ENCODE results near the gene TIMM10B.
"Not testable (repeated sequence)": the region's sequence is repeated elsewhere in the genome, so short reads cannot be mapped to it uniquely, and the experiment has no call there.

- not testable (repeated sequence) for TF ChIP-seq EP300, CTCF, POLR2A, POLR2AphosphoS5 (IDR thresholded peaks at IDR 0.05)
Observed at GRCh38 chr11:6521946-6522345, 40.6 kb downstream of the TIMM10B start.

Measured in gastroesophageal sphincter (tissue), 3 donors.